Measurements from ENCODE around the gene EGFR. TPM values are rescaled to one million over a fixed set of nuclear protein-coding genes. Genes with fewer than 3 reads are reported as not detected.

The EGFR gene
- total RNA-seq, 6 experiments from 2014 or later = 59.3 to 127 (median 93.7) TPM

- Histone ChIP-seq H3K9me3 (no peaks in the 10 kb centered on the region), H3K27me3 (no peaks in the 10 kb centered on the region), H3K36me3 (peaks cover 0 to 90% (median 41%) of the 10 kb centered on the region in 4 donors), H3K4me3 (no peak overlapping the region), H3K27ac (no peak overlapping the region), H3K4me1 (no peaks in the 10 kb centered on the region)
- intact Hi-C loops (cut with DNase I) = no loop called here
- no peak for TF ChIP-seq CTCF (IDR thresholded peaks at IDR 0.05)
- no peak for TF ChIP-seq POLR2A (IDR thresholded peaks at IDR 0.05)
- DNase-seq (no peak), ATAC-seq (no peak)
- 86% methylated on average over 6 of the region's 8 CpGs for WGBS (ENCODE audit: insufficient coverage, low coverage, low lambda C conversion rate, missing lambda C conversion rate)
Measured at GRCh38 chr7:55150709-55151451, 132.1 kb downstream of the EGFR start.

- WGBS (ENCODE audit: insufficient coverage, low coverage, low lambda C conversion rate, missing lambda C conversion rate) = 73% methylated on average over 5 of the region's 6 CpGs
- H3K27me3 ChIP-seq = no peaks in the 10 kb centered on the region
- H3K27ac ChIP-seq = no peak overlapping the region
- intact Hi-C loops (cut with DNase I) = no loop called here
- TF ChIP-seq CTCF (IDR thresholded peaks at IDR 0.05) = no peak
- no peak for TF ChIP-seq POLR2A (IDR thresholded peaks at IDR 0.05)
- peaks cover 0 to 90% (median 45%) of the 10 kb centered on the region in 4 donors for H3K36me3 ChIP-seq
- H3K4me3 ChIP-seq = no peak overlapping the region
- DNase-seq = no peak
- ATAC-seq = no peak
- no peaks in the 10 kb centered on the region for H3K9me3 ChIP-seq
- H3K4me1 ChIP-seq = no peaks in the 10 kb centered on the region
Measured at GRCh38 chr7:55152516-55152915, 133.7 kb downstream of the EGFR start.

- H3K27me3 ChIP-seq = no peaks in the 10 kb centered on the region
- H3K36me3 ChIP-seq = peaks cover 0 to 95% (median 50%) of the 10 kb centered on the region in 4 donors
- H3K4me3 ChIP-seq = no peak overlapping the region
- no peaks in the 10 kb centered on the region for H3K4me1 ChIP-seq
- ATAC-seq (no peak), DNase-seq (no peak)
- intact Hi-C loops (cut with DNase I) = no loop called here
- H3K27ac ChIP-seq = no peak overlapping the region
- no peaks in the 10 kb centered on the region for H3K9me3 ChIP-seq
- 100% methylated on average over 1 of the region's 10 CpGs for WGBS (ENCODE audit: insufficient coverage, low coverage, low lambda C conversion rate, missing lambda C conversion rate)
- TF ChIP-seq CTCF (IDR thresholded peaks at IDR 0.05) = no peak
- TF ChIP-seq POLR2A (IDR thresholded peaks at IDR 0.05) = no peak
Measured at GRCh38 chr7:55154096-55154495, 135.3 kb downstream of the EGFR start.

GRCh38 chr7:55155351-55156117 is 136.7 kb downstream of the EGFR start:
- Histone ChIP-seq H3K27ac (no peak overlapping the region), H3K4me3 (no peak overlapping the region), H3K4me1 (no peaks in the 10 kb centered on the region), H3K36me3 (peaks cover 0 to 95% (median 58%) of the 10 kb centered on the region in 4 donors), H3K27me3 (no peaks in the 10 kb centered on the region), H3K9me3 (no peaks in the 10 kb centered on the region)
- TF ChIP-seq POLR2A (IDR thresholded peaks at IDR 0.05) (no peak), CTCF (IDR thresholded peaks at IDR 0.05) (no peak)
- DNase-seq = no peak
- ATAC-seq = no peak
- 89% methylated on average over 11 of the region's 24 CpGs for WGBS (ENCODE audit: insufficient coverage, low coverage, low lambda C conversion rate, missing lambda C conversion rate)
- intact Hi-C loops (cut with DNase I) = no loop called here

Measured in right lobe of liver (tissue), 6 donors.